GM19324 (cell line): ENCODE data around the gene FASN.

Experiments used
- ATAC-seq: cut with Tn5 transposase; IDR thresholded peaks from one replicate; pipeline ENCODE4 v1.9.1; 2021; ENCODE audit warnings: mild to moderate bottlenecking, moderate library complexity; ENCODE audit not compliant: unreplicated experiment, low FRiP score

Gene FASN

GRCh38 chr17:82059272-82060000 is 38.6 kb downstream of the FASN start:
- ATAC-seq: no peak

- no peak for ATAC-seq
Measured at GRCh38 chr17:82058855-82059249, 39.2 kb downstream of the FASN start.

- ATAC-seq: no peak
Measured at GRCh38 chr17:82058230-82058854, 39.7 kb downstream of the FASN start.

- ATAC-seq: no peak
Measured at GRCh38 chr17:82056729-82057621, 41.1 kb downstream of the FASN start.

GRCh38 chr17:82055965-82056728 is 41.9 kb downstream of the FASN start:
- no peak for ATAC-seq

GRCh38 chr17:82055023-82055964 is 42.7 kb downstream of the FASN start:
- ATAC-seq: no peak

- no peak for ATAC-seq
Measured at GRCh38 chr17:82054351-82055022, 43.5 kb downstream of the FASN start.

- ATAC-seq: no peak
Measured at GRCh38 chr17:82053556-82054263, 44.3 kb downstream of the FASN start.

- no peak for ATAC-seq
Measured at GRCh38 chr17:82053130-82053529, 44.9 kb downstream of the FASN start.

GRCh38 chr17:82052638-82053059 is 45.4 kb downstream of the FASN start:
- no peak for ATAC-seq

GRCh38 chr17:82051776-82052637 is 46.0 kb downstream of the FASN start, which contains the start of the genes GPS1 and RFNG:
TSS of gene GPS1 (plus strand) at chr17:82051898. CDS start at chr17:82051932, 34 bp downstream.
TSS of gene RFNG (minus strand) at chr17:82051811. CDS start at chr17:82051766, 45 bp downstream.
- ATAC-seq: peak; percentile 49

- ATAC-seq: peak; percentile 8
Measured at GRCh38 chr17:82050761-82051641, 47.0 kb downstream of the FASN start.

- no peak for ATAC-seq
Measured at GRCh38 chr17:82050152-82050760, 47.8 kb downstream of the FASN start.

GRCh38 chr17:82049521-82049971 is 48.5 kb downstream of the FASN start:
- no peak for ATAC-seq

GRCh38 chr17:82049106-82049505 is 48.9 kb downstream of the FASN start:
- ATAC-seq: no peak

- ATAC-seq: no peak
Measured at GRCh38 chr17:82048571-82048971, 49.5 kb downstream of the FASN start.
